Measurements from ENCODE around the gene RRP15. TPM values are rescaled to one million over a fixed set of nuclear protein-coding genes. Genes with fewer than 3 reads are reported as not detected.
"Not testable (repeated sequence)": the region's sequence is repeated elsewhere in the genome, so short reads cannot be mapped to it uniquely, and the experiment has no call there.

RRP15 gene
- total RNA-seq, 4 donors from 2014 or later: 13.1 to 27.4 (median 18.8) TPM

GRCh38 chr1:218312509-218312908, 27.4 kb downstream of the RRP15 start:
- in situ Hi-C loops (cut with MboI; ENCODE audit: low sequenced_read_pairs in 4 of 4) (no loop called here), intact Hi-C loops (cut with DNase I; ENCODE audit: low total_unique reads) (no loop called here)
- no peaks in the 10 kb centered on the region for H3K27me3 ChIP-seq
- H3K9me3 ChIP-seq: no peaks in the 10 kb centered on the region
- no peaks in the 10 kb centered on the region for H3K4me1 ChIP-seq
- ATAC-seq: no peak
- DNase-seq: no peak
- H3K27ac ChIP-seq: no peak overlapping the region
- peaks cover 0 to 11% of the 10 kb centered on the region in 2 donors for H3K36me3 ChIP-seq
- H3K4me3 ChIP-seq: no peak overlapping the region
- TF ChIP-seq POLR2A (IDR thresholded peaks at IDR 0.05): no peak
- no peak for TF ChIP-seq CTCF (IDR thresholded peaks at IDR 0.05 in 4 of 5, conservative IDR thresholded peaks at IDR 0.05 in 1 of 5)

GRCh38 chr1:218314316-218314715, 29.2 kb downstream of the RRP15 start:
- ATAC-seq: no peak
- Histone ChIP-seq H3K9me3 (no peaks in the 10 kb centered on the region), H3K27me3 (no peaks in the 10 kb centered on the region), H3K4me1 (no peaks in the 10 kb centered on the region), H3K27ac (no peak overlapping the region), H3K36me3 (peaks cover 0 to 8% of the 10 kb centered on the region in 2 donors), H3K4me3 (no peak overlapping the region)
- in situ Hi-C loops (cut with MboI; ENCODE audit: low sequenced_read_pairs in 4 of 4) (no loop called here), intact Hi-C loops (cut with DNase I; ENCODE audit: low total_unique reads) (no loop called here)
- no peak for DNase-seq
- TF ChIP-seq POLR2A (IDR thresholded peaks at IDR 0.05) (no peak), CTCF (IDR thresholded peaks at IDR 0.05 in 4 of 5, conservative IDR thresholded peaks at IDR 0.05 in 1 of 5) (no peak)

GRCh38 chr1:218315638-218316037, 30.5 kb downstream of the RRP15 start:
- no peak overlapping the region for H3K27ac ChIP-seq
- H3K4me3 ChIP-seq: no peak overlapping the region
- intact Hi-C loops (cut with DNase I; ENCODE audit: low total_unique reads) (no loop called here), in situ Hi-C loops (cut with MboI; ENCODE audit: low sequenced_read_pairs in 4 of 4) (no loop called here)
- no peaks in the 10 kb centered on the region for H3K4me1 ChIP-seq
- DNase-seq: no peak
- peaks cover 0 to 5% of the 10 kb centered on the region in 2 donors for H3K36me3 ChIP-seq
- no peak for ATAC-seq
- no peaks in the 10 kb centered on the region for H3K27me3 ChIP-seq
- TF ChIP-seq POLR2A (IDR thresholded peaks at IDR 0.05) (no peak), CTCF (IDR thresholded peaks at IDR 0.05 in 4 of 5, conservative IDR thresholded peaks at IDR 0.05 in 1 of 5) (no peak)
- H3K9me3 ChIP-seq: no peaks in the 10 kb centered on the region

- no peak overlapping the region for H3K27ac ChIP-seq
- no peak overlapping the region for H3K4me3 ChIP-seq
- TF ChIP-seq CTCF (IDR thresholded peaks at IDR 0.05 in 4 of 5, conservative IDR thresholded peaks at IDR 0.05 in 1 of 5) (no peak), POLR2A (IDR thresholded peaks at IDR 0.05) (no peak)
- intact Hi-C loops (cut with DNase I; ENCODE audit: low total_unique reads): no loop called here
- in situ Hi-C loops (cut with MboI; ENCODE audit: low sequenced_read_pairs in 4 of 4): no loop called here
- no peaks in the 10 kb centered on the region for H3K27me3 ChIP-seq
- no peaks in the 10 kb centered on the region for H3K4me1 ChIP-seq
- H3K9me3 ChIP-seq: no peaks in the 10 kb centered on the region
- ATAC-seq (no peak), DNase-seq (no peak)
- peaks cover 0 to 2% of the 10 kb centered on the region in 2 donors for H3K36me3 ChIP-seq
These were observed 32.0 kb downstream of the RRP15 start for GRCh38 chr1:218317061-218317460.

GRCh38 chr1:218320182-218320581, 35.1 kb downstream of the RRP15 start:
- DNase-seq; ATAC-seq; H3K4me3 ChIP-seq; H3K4me1 ChIP-seq; intact Hi-C loops (cut with DNase I; ENCODE audit: low total_unique reads); H3K9me3 ChIP-seq; H3K27me3 ChIP-seq; H3K27ac ChIP-seq: not testable (repeated sequence)
- H3K36me3 ChIP-seq: peaks cover 0 to 22% of the 10 kb centered on the region in 2 donors
- in situ Hi-C loops (cut with MboI; ENCODE audit: low sequenced_read_pairs in 4 of 4): loop anchor here in 1 of 4 donors (10.0 kb wide), 1 partner anchor 1495 kb away; no protein-coding TSS in a partner anchor

Data from gastrocnemius medialis (tissue), 4 donors.